HCT116 (cell line): Measurements from ENCODE around the gene MAST4. TPM values are rescaled to one million over a fixed set of nuclear protein-coding genes. Genes with fewer than 3 reads are reported as not detected.

Experiments
- ATAC-seq: fragments of 200-7000 bp; cut with Tn5 transposase; 2 replicates; pipeline ENCODE4 v1.9.1; 2020; ENCODE audit warnings: mild to moderate bottlenecking, moderate library complexity
- BruUV-seq: library from RNA; stranded (reverse); fragments of 400-500 nt; replicated peaks from 2 replicates; lab custom pipeline; 2021; lab: Mats Ljungman, UMichigan
- CTCF ChIA-PET: fragments of 300-600 bp; sonication (Branson Sonifier 250); formaldehyde crosslinking; loops from one replicate; lab custom pipeline; 2021; ENCODE audit warnings: antibody characterized with exemption; lab: Charles Lee
- POLR2A ChIA-PET: fragments of 300-600, 350-600 bp; sonication (Branson Sonifier 250); formaldehyde crosslinking; loops from one replicate; lab custom pipeline; 2021; ENCODE audit warnings: antibody characterized with exemption; lab: Charles Lee
- RAD21 ChIA-PET, 2 experiments: fragments of 300-600 bp; sonication (Branson Sonifier 250); formaldehyde crosslinking; loops; one replicate each; lab custom pipeline; 2023; ENCODE audit warnings: low total read pairs in 2 of 2; ENCODE audit not compliant: uncharacterized antibody in 2 of 2, unreplicated experiment in 2 of 2, low non-redundant PET in 1 of 2; lab: Charles Lee
- DNase-seq: peaks from one replicate; pipeline ENCODE4 v3.0.0-alpha.2; 2010; ENCODE audit warnings: low read depth, low spot score
- H2AFZ ChIP-seq: fragments of 200-600 bp; shearing (Covaris generic), sonication (generic); 2 replicates; pipeline ENCODE4 v1.6.1; 2017; ENCODE audit warnings: low read depth, mixed run types, mixed read lengths, antibody characterized with exemption, low read length; ENCODE audit not compliant: poor library complexity, severe bottlenecking
- H3K27ac ChIP-seq: 2 replicates; pipeline ENCODE4 v1.5.1; 2012; ENCODE audit warnings: low read depth, low read length
- H3K27me3 ChIP-seq: fragments of 200-600 bp; sonication (generic); 2 replicates; pipeline ENCODE4 v1.6.1; 2016; ENCODE audit warnings: mixed run types, low read length, mixed read lengths; ENCODE audit not compliant: insufficient read depth
- H3K36me3 ChIP-seq, 2 experiments: fragments of 200-500 bp in 1 of 2; fragments of 200-600 bp in 1 of 2; sonication (Bioruptor generic) in 1 of 2; sonication (generic) in 1 of 2; 2 replicates each; pipeline versions ENCODE4 v1.5.1 to v1.6.1; 2014 to 2016; ENCODE audit warnings: low read length in 2 of 2, inconsistent platforms in 1 of 2, mixed read lengths in 1 of 2, mixed run types in 1 of 2; ENCODE audit not compliant: insufficient read depth in 2 of 2, control insufficient read depth in 1 of 2
- H3K4me1 ChIP-seq, 2 experiments: fragments of 200-600 bp in 1 of 2; sonication (generic) in 1 of 2; 2 replicates each; pipeline versions ENCODE4 v1.5.1 to v1.6.1; 2012 to 2017; ENCODE audit warnings: low read length in 2 of 2, inconsistent platforms in 1 of 2, mild to moderate bottlenecking in 1 of 2, mixed read lengths in 1 of 2, mixed run types in 1 of 2, moderate library complexity in 1 of 2; ENCODE audit not compliant: insufficient read depth in 2 of 2, control insufficient read depth in 1 of 2
- H3K4me2 ChIP-seq: fragments of 200-600 bp; sonication (generic); 2 replicates; pipeline ENCODE4 v1.6.1; 2017; ENCODE audit warnings: mixed run types, low read length, mixed read lengths
- H3K4me3 ChIP-seq, 2 experiments: fragments of 200-600 bp in 1 of 2; sonication (generic) in 1 of 2; replicated peaks in 1 of 2; 2 replicates each; pipeline ENCODE4 v1.5.1; 2011 to 2016; ENCODE audit warnings: low read length in 2 of 2, control low read depth in 1 of 2, low read depth in 1 of 2, mild to moderate bottlenecking in 1 of 2, mixed read lengths in 1 of 2, mixed run types in 1 of 2
- H3K79me2 ChIP-seq: fragments of 200-600 bp; sonication (generic); 2 replicates; pipeline ENCODE4 v1.6.1; 2017; ENCODE audit warnings: mild to moderate bottlenecking, mixed run types, low read length, moderate library complexity, mixed read lengths; ENCODE audit not compliant: insufficient read depth
- H3K9ac ChIP-seq: fragments of 200-600 bp; sonication (generic); 2 replicates; pipeline ENCODE4 v1.6.1; 2016; ENCODE audit warnings: low read length, mixed read lengths
- H3K9me2 ChIP-seq: fragments of 200-600 bp; sonication (generic), shearing (Covaris generic); 2 replicates; pipeline ENCODE4 v1.6.1; 2017; ENCODE audit warnings: mixed run types, mild to moderate bottlenecking, moderate library complexity; ENCODE audit not compliant: insufficient read depth
- H3K9me3 ChIP-seq, 2 experiments: fragments of 200-500 bp in 1 of 2; fragments of 200-600 bp in 1 of 2; sonication (Bioruptor generic) in 1 of 2; sonication (generic) in 1 of 2; 2 replicates each; pipeline ENCODE4 v1.6.1; 2014 to 2017; ENCODE audit warnings: low read length in 2 of 2, mixed read lengths in 2 of 2, inconsistent platforms in 1 of 2, low read depth in 1 of 2, mild to moderate bottlenecking in 1 of 2, mixed run types in 1 of 2, moderate library complexity in 1 of 2; ENCODE audit not compliant: control insufficient read depth in 1 of 2, insufficient read depth in 1 of 2
- H4K20me1 ChIP-seq: fragments of 200-600 bp; sonication (generic), shearing (Covaris generic); 2 replicates; pipeline ENCODE4 v1.6.1; 2017; ENCODE audit warnings: mixed run types, mild to moderate bottlenecking, moderate library complexity; ENCODE audit not compliant: insufficient read depth
- ATF3 ChIP-seq: IDR thresholded peaks from 2 replicates; pipeline ENCODE4 v1.6.1; 2012
- EGR1 ChIP-seq: IDR thresholded peaks from 2 replicates; pipeline ENCODE4 v1.6.1; 2012; ENCODE audit warnings: low read depth
- ELF1 ChIP-seq: IDR thresholded peaks from 2 replicates; pipeline ENCODE4 v1.6.1; 2012; ENCODE audit warnings: low read depth, borderline replicate concordance
- FOSL1 ChIP-seq: IDR thresholded peaks from 2 replicates; pipeline ENCODE4 v1.6.1; 2012; ENCODE audit warnings: low read depth
- JUND ChIP-seq: IDR thresholded peaks from 2 replicates; pipeline ENCODE4 v1.6.1; 2012
- MAX ChIP-seq: IDR thresholded peaks from 2 replicates; pipeline ENCODE4 v1.6.1; 2012
- POLR2AphosphoS5 ChIP-seq: IDR thresholded peaks from 2 replicates; pipeline ENCODE4 v1.6.1; 2011; ENCODE audit warnings: mild to moderate bottlenecking, low read depth, low read length, moderate library complexity
- SIN3A ChIP-seq: IDR thresholded peaks from 2 replicates; pipeline ENCODE4 v1.6.1; 2012; ENCODE audit warnings: low read depth
- SP1 ChIP-seq: IDR thresholded peaks from 2 replicates; pipeline ENCODE4 v1.6.1; 2012; ENCODE audit warnings: low read depth
- SRF ChIP-seq: IDR thresholded peaks from 2 replicates; pipeline ENCODE4 v1.6.1; 2012; ENCODE audit warnings: low read depth
- TCF7L2 ChIP-seq: IDR thresholded peaks from 2 replicates; pipeline ENCODE4 v1.7.0; 2011; ENCODE audit warnings: borderline replicate concordance, inconsistent platforms; ENCODE audit not compliant: insufficient read depth, insufficient read length; ENCODE audit errors: extremely low read depth
- YY1 ChIP-seq: IDR thresholded peaks from 2 replicates; pipeline ENCODE4 v1.6.1; 2011; ENCODE audit warnings: low read length, low read depth, moderate library complexity, mild to moderate bottlenecking; ENCODE audit not compliant: insufficient replicate concordance; ENCODE audit errors: extremely low read depth
- ZFX ChIP-seq: fragments of 450-650 bp; IDR thresholded peaks from 2 replicates; pipeline ENCODE4 v1.6.1; 2017
- intact Hi-C: fragments of 100-400 bp; cut with micrococcal nuclease; formaldehyde crosslinking; loops from 2 replicates; pipeline ENCODE4 v1.10.0; 2022
- total RNA-seq: library from RNA; stranded (reverse); gene quantifications from one replicate; pipeline ENCODE4 v1.2.1, GENCODE V29; 2021; ENCODE audit not compliant: unreplicated experiment
- TF ChIP-seq, protein P1 (sequence below): IDR thresholded peaks from 2 replicates; pipeline ENCODE4 v1.6.1; 2012; ENCODE audit warnings: low read depth
- TF ChIP-seq, protein P2 (sequence below): IDR thresholded peaks from 2 replicates; pipeline ENCODE4 v1.6.1; 2011; ENCODE audit warnings: mild to moderate bottlenecking, low read length, moderate library complexity; ENCODE audit not compliant: insufficient replicate concordance; ENCODE audit errors: extremely low read depth

MAST4 gene
- total RNA-seq, 1 experiment from 2014 or later = 1.1 TPM

DNA sequence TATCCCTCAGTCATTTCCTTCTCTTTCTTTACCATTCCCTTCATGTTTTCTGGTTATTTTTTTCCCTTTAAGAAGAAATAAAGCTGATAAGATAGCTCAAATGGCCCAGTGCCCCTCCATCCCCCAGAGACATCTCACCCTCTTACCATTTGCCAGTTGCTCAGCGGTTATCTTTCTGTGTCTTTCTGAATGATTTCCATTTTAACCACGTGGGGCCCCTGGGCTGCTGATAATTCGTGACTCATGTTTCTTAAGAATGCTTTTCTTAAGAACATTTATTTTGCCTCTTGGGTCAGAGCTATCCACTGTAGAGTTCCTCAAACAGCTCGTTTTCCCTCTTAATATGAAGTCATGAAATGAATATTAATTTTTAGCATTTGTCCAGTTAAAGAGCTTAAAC is 147.8 kb downstream of the MAST4 start (continued):
- TF ChIP-seq, protein P1, sequence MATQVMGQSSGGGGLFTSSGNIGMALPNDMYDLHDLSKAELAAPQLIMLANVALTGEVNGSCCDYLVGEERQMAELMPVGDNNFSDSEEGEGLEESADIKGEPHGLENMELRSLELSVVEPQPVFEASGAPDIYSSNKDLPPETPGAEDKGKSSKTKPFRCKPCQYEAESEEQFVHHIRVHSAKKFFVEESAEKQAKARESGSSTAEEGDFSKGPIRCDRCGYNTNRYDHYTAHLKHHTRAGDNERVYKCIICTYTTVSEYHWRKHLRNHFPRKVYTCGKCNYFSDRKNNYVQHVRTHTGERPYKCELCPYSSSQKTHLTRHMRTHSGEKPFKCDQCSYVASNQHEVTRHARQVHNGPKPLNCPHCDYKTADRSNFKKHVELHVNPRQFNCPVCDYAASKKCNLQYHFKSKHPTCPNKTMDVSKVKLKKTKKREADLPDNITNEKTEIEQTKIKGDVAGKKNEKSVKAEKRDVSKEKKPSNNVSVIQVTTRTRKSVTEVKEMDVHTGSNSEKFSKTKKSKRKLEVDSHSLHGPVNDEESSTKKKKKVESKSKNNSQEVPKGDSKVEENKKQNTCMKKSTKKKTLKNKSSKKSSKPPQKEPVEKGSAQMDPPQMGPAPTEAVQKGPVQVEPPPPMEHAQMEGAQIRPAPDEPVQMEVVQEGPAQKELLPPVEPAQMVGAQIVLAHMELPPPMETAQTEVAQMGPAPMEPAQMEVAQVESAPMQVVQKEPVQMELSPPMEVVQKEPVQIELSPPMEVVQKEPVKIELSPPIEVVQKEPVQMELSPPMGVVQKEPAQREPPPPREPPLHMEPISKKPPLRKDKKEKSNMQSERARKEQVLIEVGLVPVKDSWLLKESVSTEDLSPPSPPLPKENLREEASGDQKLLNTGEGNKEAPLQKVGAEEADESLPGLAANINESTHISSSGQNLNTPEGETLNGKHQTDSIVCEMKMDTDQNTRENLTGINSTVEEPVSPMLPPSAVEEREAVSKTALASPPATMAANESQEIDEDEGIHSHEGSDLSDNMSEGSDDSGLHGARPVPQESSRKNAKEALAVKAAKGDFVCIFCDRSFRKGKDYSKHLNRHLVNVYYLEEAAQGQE = no peak

DNA sequence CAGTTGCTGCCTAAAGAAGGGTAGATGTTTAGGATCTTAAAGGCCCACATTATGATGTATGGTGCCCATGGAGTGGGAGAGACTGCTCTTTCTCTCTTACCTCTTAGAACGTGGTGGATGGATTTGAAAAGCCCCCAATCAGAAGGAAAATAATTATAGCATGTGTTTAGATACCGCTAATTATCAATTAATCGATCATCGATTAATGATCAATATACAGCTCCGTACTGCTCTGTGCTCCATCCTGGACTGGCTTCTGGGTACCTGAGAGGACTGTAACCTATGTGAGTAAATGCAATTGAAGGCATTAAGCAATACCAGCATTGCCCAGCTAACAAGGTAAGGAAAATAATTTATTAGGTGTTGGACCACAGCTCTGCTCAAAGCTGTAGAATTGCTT is 149.1 kb downstream of the MAST4 start:
- RAD21 ChIA-PET = no interaction called here
- H3K27me3 ChIP-seq = peaks cover 32% of the 10 kb centered on the region
- no peaks in the 10 kb centered on the region for H4K20me1 ChIP-seq
- ATAC-seq (no peak), DNase-seq (no peak)
- no peaks in the 10 kb centered on the region for H3K9me3 ChIP-seq
- no peaks in the 10 kb centered on the region for H3K9me2 ChIP-seq
- POLR2A ChIA-PET = no interaction called here
- H3K36me3 ChIP-seq = no peaks in the 10 kb centered on the region
- H3K4me3 ChIP-seq = no peak overlapping the region
- H3K79me2 ChIP-seq = no peaks in the 10 kb centered on the region
- CTCF ChIA-PET = no interaction called here
- H3K4me1 ChIP-seq = no peaks in the 10 kb centered on the region
- no peak overlapping the region for H2AFZ ChIP-seq
- no TSS peak for BruUV-seq
- no peak overlapping the region for H3K4me2 ChIP-seq
- intact Hi-C loops = no loop called here
- no peak overlapping the region for H3K9ac ChIP-seq
- no peak overlapping the region for H3K27ac ChIP-seq
- TF ChIP-seq, protein P1 = no peak
- no peak for TF ChIP-seq YY1
- TF ChIP-seq EGR1 = no peak
- TF ChIP-seq MAX = no peak
- no peak for TF ChIP-seq SRF
- TF ChIP-seq POLR2AphosphoS5 = no peak
- no peak for TF ChIP-seq ZFX
- TF ChIP-seq SP1 = no peak
- no peak for TF ChIP-seq ELF1
- TF ChIP-seq SIN3A = no peak
- no peak for TF ChIP-seq ATF3
- TF ChIP-seq JUND = no peak
- TF ChIP-seq FOSL1 = no peak
- TF ChIP-seq TCF7L2 = no peak
- TF ChIP-seq, protein P2, sequence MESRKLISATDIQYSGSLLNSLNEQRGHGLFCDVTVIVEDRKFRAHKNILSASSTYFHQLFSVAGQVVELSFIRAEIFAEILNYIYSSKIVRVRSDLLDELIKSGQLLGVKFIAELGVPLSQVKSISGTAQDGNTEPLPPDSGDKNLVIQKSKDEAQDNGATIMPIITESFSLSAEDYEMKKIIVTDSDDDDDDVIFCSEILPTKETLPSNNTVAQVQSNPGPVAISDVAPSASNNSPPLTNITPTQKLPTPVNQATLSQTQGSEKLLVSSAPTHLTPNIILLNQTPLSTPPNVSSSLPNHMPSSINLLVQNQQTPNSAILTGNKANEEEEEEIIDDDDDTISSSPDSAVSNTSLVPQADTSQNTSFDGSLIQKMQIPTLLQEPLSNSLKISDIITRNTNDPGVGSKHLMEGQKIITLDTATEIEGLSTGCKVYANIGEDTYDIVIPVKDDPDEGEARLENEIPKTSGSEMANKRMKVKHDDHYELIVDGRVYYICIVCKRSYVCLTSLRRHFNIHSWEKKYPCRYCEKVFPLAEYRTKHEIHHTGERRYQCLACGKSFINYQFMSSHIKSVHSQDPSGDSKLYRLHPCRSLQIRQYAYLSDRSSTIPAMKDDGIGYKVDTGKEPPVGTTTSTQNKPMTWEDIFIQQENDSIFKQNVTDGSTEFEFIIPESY = no peak
